SU-DHL-6 (cell line): ENCODE data around the gene ENPP5.

ENCODE experiments used
- EZH2phosphoT487 ChIP-seq: fragments of 200-600 bp; sonication (generic), shearing (Covaris generic); conservative IDR thresholded peaks from 2 replicates; pipeline ENCODE4 v1.6.1; 2018; ENCODE audit warnings: mild to moderate bottlenecking, antibody characterized with exemption, low read length, moderate library complexity, mixed read lengths
- TF ChIP-seq, protein P1 (sequence below): fragments of 200-600 bp; sonication (generic); IDR thresholded peaks from one replicate; pipeline ENCODE4 v1.5.1; 2017; ENCODE audit warnings: antibody characterized with exemption, mild to moderate bottlenecking, low read length, moderate library complexity; ENCODE audit not compliant: insufficient read depth, poor library complexity, severe bottlenecking

- no peak for TF ChIP-seq EZH2phosphoT487
- TF ChIP-seq, protein P1, sequence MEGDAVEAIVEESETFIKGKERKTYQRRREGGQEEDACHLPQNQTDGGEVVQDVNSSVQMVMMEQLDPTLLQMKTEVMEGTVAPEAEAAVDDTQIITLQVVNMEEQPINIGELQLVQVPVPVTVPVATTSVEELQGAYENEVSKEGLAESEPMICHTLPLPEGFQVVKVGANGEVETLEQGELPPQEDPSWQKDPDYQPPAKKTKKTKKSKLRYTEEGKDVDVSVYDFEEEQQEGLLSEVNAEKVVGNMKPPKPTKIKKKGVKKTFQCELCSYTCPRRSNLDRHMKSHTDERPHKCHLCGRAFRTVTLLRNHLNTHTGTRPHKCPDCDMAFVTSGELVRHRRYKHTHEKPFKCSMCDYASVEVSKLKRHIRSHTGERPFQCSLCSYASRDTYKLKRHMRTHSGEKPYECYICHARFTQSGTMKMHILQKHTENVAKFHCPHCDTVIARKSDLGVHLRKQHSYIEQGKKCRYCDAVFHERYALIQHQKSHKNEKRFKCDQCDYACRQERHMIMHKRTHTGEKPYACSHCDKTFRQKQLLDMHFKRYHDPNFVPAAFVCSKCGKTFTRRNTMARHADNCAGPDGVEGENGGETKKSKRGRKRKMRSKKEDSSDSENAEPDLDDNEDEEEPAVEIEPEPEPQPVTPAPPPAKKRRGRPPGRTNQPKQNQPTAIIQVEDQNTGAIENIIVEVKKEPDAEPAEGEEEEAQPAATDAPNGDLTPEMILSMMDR: no peak
Measured at GRCh38 chr6:46204880-46205650, 34.3 kb upstream of the ENPP5 start.
